ENCODE data around the gene PIM2. TPM values are rescaled to one million over a fixed set of nuclear protein-coding genes. Genes with fewer than 3 reads are reported as not detected.
A peak's percentile ranks its signal among the peaks of the same experiment; 100 is the strongest.

Gene PIM2
- total and polyA plus RNA-seq, 12 donors = 3.8 to 14.1 (median 9.3) TPM

- Histone ChIP-seq H3K9me3 (replicated peaks in 1 of 3) (no peaks in the 10 kb centered on the region), H3K36me3 (replicated peaks in 1 of 2) (peaks cover 0 to 19% of the 10 kb centered on the region in 2 donors), H3K27me3 (no peaks in the 10 kb centered on the region), H3K4me1 (replicated peaks in 1 of 2) (peaks cover 7 to 14% of the 10 kb centered on the region in 2 donors), H3K27ac (no peak overlapping the region), H3K4me3 (no peak overlapping the region)
- WGBS, 4 donors = 68 to 100% (median 82%) methylated on average over 1 to 8 of the region's 8 CpGs
- no peak for DNase-seq
- no peak for TF ChIP-seq POLR2A (IDR thresholded peaks at IDR 0.05)
- TF ChIP-seq, protein P1, sequence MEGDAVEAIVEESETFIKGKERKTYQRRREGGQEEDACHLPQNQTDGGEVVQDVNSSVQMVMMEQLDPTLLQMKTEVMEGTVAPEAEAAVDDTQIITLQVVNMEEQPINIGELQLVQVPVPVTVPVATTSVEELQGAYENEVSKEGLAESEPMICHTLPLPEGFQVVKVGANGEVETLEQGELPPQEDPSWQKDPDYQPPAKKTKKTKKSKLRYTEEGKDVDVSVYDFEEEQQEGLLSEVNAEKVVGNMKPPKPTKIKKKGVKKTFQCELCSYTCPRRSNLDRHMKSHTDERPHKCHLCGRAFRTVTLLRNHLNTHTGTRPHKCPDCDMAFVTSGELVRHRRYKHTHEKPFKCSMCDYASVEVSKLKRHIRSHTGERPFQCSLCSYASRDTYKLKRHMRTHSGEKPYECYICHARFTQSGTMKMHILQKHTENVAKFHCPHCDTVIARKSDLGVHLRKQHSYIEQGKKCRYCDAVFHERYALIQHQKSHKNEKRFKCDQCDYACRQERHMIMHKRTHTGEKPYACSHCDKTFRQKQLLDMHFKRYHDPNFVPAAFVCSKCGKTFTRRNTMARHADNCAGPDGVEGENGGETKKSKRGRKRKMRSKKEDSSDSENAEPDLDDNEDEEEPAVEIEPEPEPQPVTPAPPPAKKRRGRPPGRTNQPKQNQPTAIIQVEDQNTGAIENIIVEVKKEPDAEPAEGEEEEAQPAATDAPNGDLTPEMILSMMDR (IDR thresholded peaks at IDR 0.05) = no peak
- intact Hi-C loops (cut with DNase I) = no loop called here
Observed at GRCh38 chrX:48899078-48899410, 19.8 kb downstream of the PIM2 start.

- Histone ChIP-seq H3K27me3 (no peaks in the 10 kb centered on the region), H3K36me3 (replicated peaks in 1 of 2) (peaks cover 0 to 25% of the 10 kb centered on the region in 2 donors), H3K4me3 (peak within 1 kb of the TSS in 3 of 4 donors; percentile 42 to 72 (median 50)), H3K27ac (peak within 1 kb of the TSS; percentile 81 to 100 (median 97)), H3K9me3 (replicated peaks in 1 of 3) (no peaks in the 10 kb centered on the region), H3K4me1 (replicated peaks in 1 of 2) (peaks cover 7 to 14% of the 10 kb centered on the region in 2 donors)
- intact Hi-C loops (cut with DNase I) = no loop called here
- TF ChIP-seq, protein P1 (IDR thresholded peaks at IDR 0.05) = no peak
- TF ChIP-seq POLR2A (IDR thresholded peaks at IDR 0.05) = peak; percentile 67 to 83
- DNase-seq = peak; percentile 88 to 97 (median 93)
- 0 to 46% (median 18%) methylated on average over 1 to 49 of the region's 49 CpGs for WGBS, 4 donors
Observed at GRCh38 chrX:48897625-48898306, 21.1 kb downstream of the PIM2 start, which contains the start of the genes PQBP1 and TIMM17B. PQBP1 (plus strand) TSS chrX:48897930; CDS start chrX:48898510, 580 bp downstream. TIMM17B (minus strand) TSS chrX:48897768; CDS start chrX:48897749, 19 bp downstream.

DNA sequence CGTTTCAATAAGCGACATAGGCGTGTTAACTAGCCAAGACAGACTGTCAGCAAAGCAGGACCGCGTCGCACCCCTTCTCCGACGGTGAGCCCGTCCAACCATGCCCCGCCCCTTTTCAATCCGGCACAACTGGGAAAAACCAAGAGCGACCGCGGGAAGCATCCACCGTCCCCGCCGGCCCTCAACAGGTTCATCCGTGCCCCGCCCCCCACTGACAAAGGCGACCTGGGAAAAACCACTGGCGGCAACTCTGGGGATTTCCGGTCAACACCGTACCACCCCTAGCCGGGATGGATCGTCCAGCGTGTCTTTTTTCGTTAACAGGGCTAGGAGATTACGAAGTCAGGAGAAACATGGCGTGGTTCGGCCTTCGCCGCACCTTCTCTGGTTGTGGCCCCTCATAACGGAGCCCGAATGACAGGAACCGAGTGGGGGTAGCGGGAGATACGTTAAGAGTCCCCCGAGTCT, 21.6 kb downstream of the PIM2 start:
- Histone ChIP-seq H3K27me3 (no peaks in the 10 kb centered on the region), H3K9me3 (replicated peaks in 1 of 3) (no peaks in the 10 kb centered on the region), H3K4me3 (peak overlapping the region in 3 of 4 donors; percentile 42 to 72 (median 50)), H3K36me3 (replicated peaks in 1 of 2) (peaks cover 0 to 20% of the 10 kb centered on the region in 2 donors), H3K27ac (peak overlapping the region; percentile 81 to 100 (median 97)), H3K4me1 (replicated peaks in 1 of 2) (peaks cover 7 to 14% of the 10 kb centered on the region in 2 donors)
- 0 to 49% (median 19%) methylated on average over 3 to 38 of the region's 38 CpGs for WGBS, 4 donors
- peak; percentile 83 to 95 (median 91) for DNase-seq
- TF ChIP-seq, protein P1 (IDR thresholded peaks at IDR 0.05) = peak in 1 of 6 experiments; percentile 17
- TF ChIP-seq POLR2A (IDR thresholded peaks at IDR 0.05) = no peak
- intact Hi-C loops (cut with DNase I) = no loop called here

DNA sequence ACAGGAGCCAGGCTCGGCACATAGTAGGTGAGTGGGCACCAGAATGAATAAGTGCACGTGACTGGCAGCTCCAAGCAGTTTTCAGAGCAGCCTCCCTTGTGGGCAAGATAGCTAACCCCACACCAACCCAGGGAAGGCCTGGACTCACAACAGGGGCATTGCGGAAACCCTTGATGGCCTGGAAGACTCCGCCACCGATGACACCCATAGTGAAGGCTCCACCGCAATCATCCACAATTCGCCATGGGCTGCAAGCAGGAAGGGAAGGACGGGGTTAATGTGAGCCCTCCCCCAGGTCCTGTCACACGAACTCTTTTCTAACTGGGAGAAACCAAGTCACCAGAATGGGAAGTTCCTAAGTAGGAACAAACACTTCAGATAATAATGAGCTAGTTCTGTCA, 22.2 kb downstream of the PIM2 start:
- Histone ChIP-seq H3K9me3 (replicated peaks in 1 of 3) (no peaks in the 10 kb centered on the region), H3K4me3 (peak overlapping the region in 2 of 4 donors; percentile 7 to 72), H3K4me1 (replicated peaks in 1 of 2) (peaks cover 7 to 14% of the 10 kb centered on the region in 2 donors), H3K27ac (peak overlapping the region; percentile 81 to 100 (median 97)), H3K27me3 (no peaks in the 10 kb centered on the region), H3K36me3 (replicated peaks in 1 of 2) (peaks cover 0 to 14% of the 10 kb centered on the region in 2 donors)
- WGBS, 4 donors = 0 to 58% (median 40%) methylated on average over 4 to 9 of the region's 9 CpGs
- TF ChIP-seq POLR2A (IDR thresholded peaks at IDR 0.05) = no peak
- TF ChIP-seq, protein P1 (IDR thresholded peaks at IDR 0.05) = no peak
- intact Hi-C loops (cut with DNase I) = no loop called here
- peak in 2 of 7 donors; percentile 18 to 54 for DNase-seq
